Fibroblast of skin of scalp (primary cell): ENCODE results near the gene PPM1H.
"Not testable (repeated sequence)": the region's sequence is repeated elsewhere in the genome, so short reads cannot be mapped to it uniquely, and the experiment has no call there.

ENCODE experiments used
- DNase-seq: peaks from one replicate; pipeline ENCODE4 v3.0.0-alpha.2; 2013

Gene PPM1H

GRCh38 chr12:62676521-62677307, 258.2 kb downstream of the PPM1H start:
- no peak for DNase-seq

GRCh38 chr12:62673028-62673815, 261.7 kb downstream of the PPM1H start:
- DNase-seq = no peak

- DNase-seq = no peak
Observed at GRCh38 chr12:62670986-62671720, 263.8 kb downstream of the PPM1H start.

- DNase-seq = no peak
Observed at GRCh38 chr12:62668782-62669181, 266.2 kb downstream of the PPM1H start.

- not testable (repeated sequence) for DNase-seq
Observed at GRCh38 chr12:62664951-62665350, 270.0 kb downstream of the PPM1H start.

- peak; percentile 87 for DNase-seq
Observed at GRCh38 chr12:62660756-62661155, 274.2 kb downstream of the PPM1H start.

GRCh38 chr12:62659453-62660295, 275.3 kb downstream of the PPM1H start:
- no peak for DNase-seq

GRCh38 chr12:62658910-62659309, 276.0 kb downstream of the PPM1H start:
- no peak for DNase-seq

- DNase-seq = no peak
Observed at GRCh38 chr12:62657363-62657632, 277.7 kb downstream of the PPM1H start.

GRCh38 chr12:62656591-62657362, 278.2 kb downstream of the PPM1H start:
- DNase-seq = no peak

- DNase-seq = no peak
Observed at GRCh38 chr12:62655666-62656151, 279.2 kb downstream of the PPM1H start.

GRCh38 chr12:62654326-62655241, 280.4 kb downstream of the PPM1H start:
- no peak for DNase-seq

GRCh38 chr12:62653740-62654139, 281.2 kb downstream of the PPM1H start:
- DNase-seq = no peak

GRCh38 chr12:62653304-62653703, 281.6 kb downstream of the PPM1H start:
- no peak for DNase-seq

- DNase-seq = no peak
Observed at GRCh38 chr12:62651138-62651537, 283.8 kb downstream of the PPM1H start.

- no peak for DNase-seq
Observed at GRCh38 chr12:62649412-62650138, 285.4 kb downstream of the PPM1H start.

- DNase-seq = no peak
Observed at GRCh38 chr12:62647586-62647985, 287.4 kb downstream of the PPM1H start.

GRCh38 chr12:62646566-62646965, 288.4 kb downstream of the PPM1H start:
- DNase-seq = no peak

GRCh38 chr12:62643486-62643885, 291.5 kb downstream of the PPM1H start:
- peak; percentile 74 for DNase-seq

- no peak for DNase-seq
Observed at GRCh38 chr12:62642486-62642885, 292.5 kb downstream of the PPM1H start.
